ENCODE data around the gene SDC3.

The SDC3 gene

DNA sequence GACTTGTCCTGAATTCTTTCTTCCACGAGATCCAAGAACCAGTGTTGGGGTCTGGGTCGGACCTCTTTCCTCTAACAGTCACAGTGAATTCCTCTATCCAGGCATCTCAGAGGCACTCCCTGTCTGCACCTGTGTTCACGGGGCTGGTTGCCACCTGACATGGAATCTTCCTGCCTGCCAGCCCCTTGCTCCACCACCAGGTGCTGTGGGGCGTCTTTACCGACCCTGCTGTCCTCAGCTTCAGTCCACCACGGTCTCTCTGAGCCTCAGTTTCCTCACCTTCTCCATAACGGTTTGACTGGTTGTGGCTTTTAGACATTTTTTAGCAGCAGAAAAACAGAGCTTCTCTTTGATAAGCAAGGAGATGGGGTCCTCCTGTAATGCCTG lies 62.7 kb downstream of the SDC3 start:
- no peak for DNase-seq (ENCODE audit: low read depth in 1 of 2, low spot score in 1 of 2)
- no peak overlapping the region for H3K4me3 ChIP-seq (replicated peaks; ENCODE audit: insufficient read depth, low read length)
- no peak for TF ChIP-seq POLR2AphosphoS5 (IDR thresholded peaks at IDR 0.05; ENCODE audit: low read depth)
- TF ChIP-seq, protein P1, sequence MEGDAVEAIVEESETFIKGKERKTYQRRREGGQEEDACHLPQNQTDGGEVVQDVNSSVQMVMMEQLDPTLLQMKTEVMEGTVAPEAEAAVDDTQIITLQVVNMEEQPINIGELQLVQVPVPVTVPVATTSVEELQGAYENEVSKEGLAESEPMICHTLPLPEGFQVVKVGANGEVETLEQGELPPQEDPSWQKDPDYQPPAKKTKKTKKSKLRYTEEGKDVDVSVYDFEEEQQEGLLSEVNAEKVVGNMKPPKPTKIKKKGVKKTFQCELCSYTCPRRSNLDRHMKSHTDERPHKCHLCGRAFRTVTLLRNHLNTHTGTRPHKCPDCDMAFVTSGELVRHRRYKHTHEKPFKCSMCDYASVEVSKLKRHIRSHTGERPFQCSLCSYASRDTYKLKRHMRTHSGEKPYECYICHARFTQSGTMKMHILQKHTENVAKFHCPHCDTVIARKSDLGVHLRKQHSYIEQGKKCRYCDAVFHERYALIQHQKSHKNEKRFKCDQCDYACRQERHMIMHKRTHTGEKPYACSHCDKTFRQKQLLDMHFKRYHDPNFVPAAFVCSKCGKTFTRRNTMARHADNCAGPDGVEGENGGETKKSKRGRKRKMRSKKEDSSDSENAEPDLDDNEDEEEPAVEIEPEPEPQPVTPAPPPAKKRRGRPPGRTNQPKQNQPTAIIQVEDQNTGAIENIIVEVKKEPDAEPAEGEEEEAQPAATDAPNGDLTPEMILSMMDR (IDR thresholded peaks at IDR 0.05; ENCODE audit: insufficient read depth, low read length), result no peak
- TF ChIP-seq GABPA (IDR thresholded peaks at IDR 0.05; ENCODE audit: low read depth), result no peak
- TF ChIP-seq, protein P2, sequence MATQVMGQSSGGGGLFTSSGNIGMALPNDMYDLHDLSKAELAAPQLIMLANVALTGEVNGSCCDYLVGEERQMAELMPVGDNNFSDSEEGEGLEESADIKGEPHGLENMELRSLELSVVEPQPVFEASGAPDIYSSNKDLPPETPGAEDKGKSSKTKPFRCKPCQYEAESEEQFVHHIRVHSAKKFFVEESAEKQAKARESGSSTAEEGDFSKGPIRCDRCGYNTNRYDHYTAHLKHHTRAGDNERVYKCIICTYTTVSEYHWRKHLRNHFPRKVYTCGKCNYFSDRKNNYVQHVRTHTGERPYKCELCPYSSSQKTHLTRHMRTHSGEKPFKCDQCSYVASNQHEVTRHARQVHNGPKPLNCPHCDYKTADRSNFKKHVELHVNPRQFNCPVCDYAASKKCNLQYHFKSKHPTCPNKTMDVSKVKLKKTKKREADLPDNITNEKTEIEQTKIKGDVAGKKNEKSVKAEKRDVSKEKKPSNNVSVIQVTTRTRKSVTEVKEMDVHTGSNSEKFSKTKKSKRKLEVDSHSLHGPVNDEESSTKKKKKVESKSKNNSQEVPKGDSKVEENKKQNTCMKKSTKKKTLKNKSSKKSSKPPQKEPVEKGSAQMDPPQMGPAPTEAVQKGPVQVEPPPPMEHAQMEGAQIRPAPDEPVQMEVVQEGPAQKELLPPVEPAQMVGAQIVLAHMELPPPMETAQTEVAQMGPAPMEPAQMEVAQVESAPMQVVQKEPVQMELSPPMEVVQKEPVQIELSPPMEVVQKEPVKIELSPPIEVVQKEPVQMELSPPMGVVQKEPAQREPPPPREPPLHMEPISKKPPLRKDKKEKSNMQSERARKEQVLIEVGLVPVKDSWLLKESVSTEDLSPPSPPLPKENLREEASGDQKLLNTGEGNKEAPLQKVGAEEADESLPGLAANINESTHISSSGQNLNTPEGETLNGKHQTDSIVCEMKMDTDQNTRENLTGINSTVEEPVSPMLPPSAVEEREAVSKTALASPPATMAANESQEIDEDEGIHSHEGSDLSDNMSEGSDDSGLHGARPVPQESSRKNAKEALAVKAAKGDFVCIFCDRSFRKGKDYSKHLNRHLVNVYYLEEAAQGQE (IDR thresholded peaks at IDR 0.05; ENCODE audit: insufficient replicate concordance, low read depth), result no peak
- TF ChIP-seq SPI1 (IDR thresholded peaks at IDR 0.05; ENCODE audit: borderline replicate concordance, low read depth), result no peak
- H3K27me3 ChIP-seq (ENCODE audit: insufficient read depth, poor library complexity, severe bottlenecking), result peaks cover 52% of the 10 kb centered on the region
- H3K27ac ChIP-seq (replicated peaks), result no peak overlapping the region

DNA sequence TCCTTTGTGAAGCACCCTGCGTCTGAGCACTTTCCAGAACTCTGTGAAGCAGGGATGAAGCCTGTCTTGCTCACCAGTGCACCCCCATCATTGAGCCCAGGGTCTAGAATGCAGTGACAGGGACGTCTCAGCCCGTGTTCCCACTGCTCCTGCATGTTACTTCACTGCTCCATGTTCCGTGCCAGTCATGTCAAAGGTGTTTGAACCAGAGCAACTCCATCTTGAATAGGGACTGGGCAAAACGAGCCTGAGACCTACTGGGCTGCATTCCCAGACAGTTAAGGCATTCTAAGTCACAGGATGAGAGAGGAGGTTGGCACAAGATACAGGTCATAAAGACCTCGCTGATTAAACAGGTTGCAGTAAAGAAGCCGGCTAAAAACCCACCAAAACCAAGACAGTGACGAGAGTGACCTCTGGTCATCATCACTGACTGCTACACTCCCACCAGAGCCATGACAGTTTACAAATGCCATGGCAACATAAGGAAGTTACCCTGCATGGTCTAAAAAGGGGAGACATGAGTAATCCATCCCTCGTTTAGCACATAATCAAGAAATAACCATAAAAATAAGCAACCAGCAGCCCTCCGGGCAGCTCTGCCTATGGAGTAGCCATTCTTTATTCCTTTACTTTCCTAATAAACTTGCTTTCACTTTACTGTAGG lies 63.2 kb downstream of the SDC3 start:
- TF ChIP-seq, protein P1 (IDR thresholded peaks at IDR 0.05; ENCODE audit: insufficient read depth, low read length), result no peak
- TF ChIP-seq GABPA (IDR thresholded peaks at IDR 0.05; ENCODE audit: low read depth), result no peak
- no peak for TF ChIP-seq POLR2AphosphoS5 (IDR thresholded peaks at IDR 0.05; ENCODE audit: low read depth)
- TF ChIP-seq SPI1 (IDR thresholded peaks at IDR 0.05; ENCODE audit: borderline replicate concordance, low read depth), result no peak
- TF ChIP-seq, protein P2 (IDR thresholded peaks at IDR 0.05; ENCODE audit: insufficient replicate concordance, low read depth), result no peak
- peaks cover 57% of the 10 kb centered on the region for H3K27me3 ChIP-seq (ENCODE audit: insufficient read depth, poor library complexity, severe bottlenecking)
- H3K27ac ChIP-seq (replicated peaks), result no peak overlapping the region
- DNase-seq (ENCODE audit: low read depth in 1 of 2, low spot score in 1 of 2), result no peak
- no peak overlapping the region for H3K4me3 ChIP-seq (replicated peaks; ENCODE audit: insufficient read depth, low read length)

DNA sequence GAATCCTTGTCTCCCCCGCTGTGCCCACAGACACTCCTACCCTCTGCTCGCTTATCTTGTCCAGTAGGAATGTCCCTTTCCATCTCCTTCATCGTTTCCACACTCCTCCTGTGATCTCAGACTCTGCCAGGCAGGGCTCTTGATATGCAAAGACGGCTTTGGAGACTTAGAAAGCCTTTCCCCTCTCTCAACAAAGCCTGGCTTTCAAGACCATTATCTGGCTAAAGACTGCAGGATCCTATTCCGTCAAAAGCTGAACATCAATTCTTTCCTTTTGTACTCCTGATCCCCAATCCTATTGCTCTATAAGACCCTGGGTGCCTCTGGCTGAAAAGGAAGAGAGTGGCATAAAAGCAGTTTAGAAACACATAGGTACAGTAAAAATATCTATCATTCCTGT lies 63.9 kb downstream of the SDC3 start:
- Histone ChIP-seq H3K27ac (replicated peaks) (no peak overlapping the region), H3K27me3 (ENCODE audit: insufficient read depth, poor library complexity, severe bottlenecking) (peaks cover 58% of the 10 kb centered on the region), H3K4me3 (replicated peaks; ENCODE audit: insufficient read depth, low read length) (no peak overlapping the region)
- DNase-seq (ENCODE audit: low read depth in 1 of 2, low spot score in 1 of 2), result no peak
- TF ChIP-seq POLR2AphosphoS5 (IDR thresholded peaks at IDR 0.05; ENCODE audit: low read depth) (no peak), SPI1 (IDR thresholded peaks at IDR 0.05; ENCODE audit: borderline replicate concordance, low read depth) (no peak), GABPA (IDR thresholded peaks at IDR 0.05; ENCODE audit: low read depth) (no peak)
- TF ChIP-seq, protein P1 (IDR thresholded peaks at IDR 0.05; ENCODE audit: insufficient read depth, low read length), result no peak
- TF ChIP-seq, protein P2 (IDR thresholded peaks at IDR 0.05; ENCODE audit: insufficient replicate concordance, low read depth), result no peak

Measured in HL-60 (cell line).